Cardiac muscle cell (in vitro differentiated cells and primary cell): Measurements from ENCODE around the gene ACKR3. TPM values are rescaled to one million over a fixed set of nuclear protein-coding genes. Genes with fewer than 3 reads are reported as not detected.

ENCODE experiments used
- DNase-seq, 2 donors: peaks; one replicate each; pipeline versions ENCODE4 v3.0.0 to v3.0.0-alpha.2; 2010 to 2017; ENCODE audit warnings: low read depth in 1 of 2, low spot score in 1 of 2
- H3K27ac ChIP-seq: fragments of 200-600 bp; sonication (generic); 2 replicates; pipeline ENCODE4 v1.5.1; 2016
- H3K27me3 ChIP-seq: fragments of 200-600 bp; sonication (generic); 2 replicates; pipeline ENCODE4 v1.6.0; 2016; ENCODE audit warnings: control low read depth
- H3K36me3 ChIP-seq: fragments of 200-600 bp; sonication (generic); 2 replicates; pipeline ENCODE4 v1.5.1; 2016; ENCODE audit warnings: control low read depth
- H3K4me1 ChIP-seq: fragments of 200-600 bp; sonication (generic); 2 replicates; pipeline ENCODE4 v1.8.1; 2017; ENCODE audit warnings: low read depth, mild to moderate bottlenecking, mixed run types
- H3K4me3 ChIP-seq: fragments of 200-600 bp; sonication (generic); 2 replicates; pipeline ENCODE4 v1.5.1; 2016; ENCODE audit warnings: mild to moderate bottlenecking
- H3K9me3 ChIP-seq: fragments of 200-600 bp; sonication (generic); 2 replicates; pipeline ENCODE4 v1.5.1; 2017; ENCODE audit warnings: low read depth, mild to moderate bottlenecking, control low read depth
- CTCF ChIP-seq: IDR thresholded peaks from 2 replicates; pipeline ENCODE4 v1.5.1; 2012; ENCODE audit warnings: low read depth, mild to moderate bottlenecking, low read length
- polyA plus RNA-seq: library from polyadenylated mRNA; unstranded; fragments of >200 nt; fragmentation: Nextera tagmentation; extraction: Ambion mirVana; gene quantifications from 2 replicates; pipeline ENCODE4 v1.2.1, GENCODE V29; 2016
- total RNA-seq: library from RNA; depleted of rRNA; stranded (reverse); fragments of >200 nt; gene quantifications from 2 replicates; pipeline ENCODE4 v1.2.3, GENCODE V29; 2016

The ACKR3 gene
- total and polyA plus RNA-seq, 2 experiments from 2014 or later: 2.5 to 5.7 TPM

GRCh38 chr2:236622660-236623059, 53.0 kb downstream of the ACKR3 start:
- no peaks in the 10 kb centered on the region for H3K36me3 ChIP-seq
- no peak overlapping the region for H3K27ac ChIP-seq
- no peak for DNase-seq
- TF ChIP-seq CTCF: no peak
- peaks cover 3% of the 10 kb centered on the region for H3K27me3 ChIP-seq
- no peaks in the 10 kb centered on the region for H3K4me1 ChIP-seq
- H3K9me3 ChIP-seq: no peaks in the 10 kb centered on the region
- no peak overlapping the region for H3K4me3 ChIP-seq

GRCh38 chr2:236623816-236624215, 54.2 kb downstream of the ACKR3 start:
- no peaks in the 10 kb centered on the region for H3K4me1 ChIP-seq
- DNase-seq: no peak
- H3K27me3 ChIP-seq: peaks cover 3% of the 10 kb centered on the region
- no peak overlapping the region for H3K4me3 ChIP-seq
- H3K27ac ChIP-seq: no peak overlapping the region
- no peaks in the 10 kb centered on the region for H3K36me3 ChIP-seq
- H3K9me3 ChIP-seq: no peaks in the 10 kb centered on the region
- TF ChIP-seq CTCF: no peak

- no peak for DNase-seq
- no peak overlapping the region for H3K27ac ChIP-seq
- no peaks in the 10 kb centered on the region for H3K36me3 ChIP-seq
- no peak overlapping the region for H3K4me3 ChIP-seq
- H3K27me3 ChIP-seq: no peaks in the 10 kb centered on the region
- no peak for TF ChIP-seq CTCF
- peaks cover 4% of the 10 kb centered on the region for H3K4me1 ChIP-seq
- H3K9me3 ChIP-seq: no peaks in the 10 kb centered on the region
These were observed 55.6 kb downstream of the ACKR3 start for GRCh38 chr2:236625156-236625690.

GRCh38 chr2:236626391-236627150, 56.9 kb downstream of the ACKR3 start:
- no peak for DNase-seq
- Histone ChIP-seq H3K36me3 (no peaks in the 10 kb centered on the region), H3K4me1 (peaks cover 4% of the 10 kb centered on the region), H3K27me3 (no peaks in the 10 kb centered on the region), H3K9me3 (no peaks in the 10 kb centered on the region), H3K27ac (no peak overlapping the region), H3K4me3 (no peak overlapping the region)
- no peak for TF ChIP-seq CTCF

DNA sequence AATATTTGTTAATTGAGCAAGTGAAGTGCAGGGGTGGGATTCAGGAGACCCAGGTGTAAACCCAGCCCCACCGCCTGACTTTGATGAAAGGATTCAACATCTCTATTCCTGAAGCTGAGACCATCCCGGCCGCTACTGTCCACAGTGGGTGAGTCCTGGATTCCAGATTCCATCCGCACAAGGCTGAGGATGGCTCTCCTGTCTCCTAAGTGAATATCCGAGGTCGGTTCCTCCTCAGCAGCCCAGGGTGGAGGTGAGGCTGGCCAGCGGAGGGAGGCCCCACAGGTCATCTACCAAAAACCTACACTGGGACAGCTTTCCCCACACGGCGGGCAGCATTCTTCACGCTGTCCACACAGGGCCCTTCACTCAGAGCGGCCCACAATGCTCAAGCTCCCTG, 57.6 kb downstream of the ACKR3 start:
- Histone ChIP-seq H3K4me1 (peaks cover 4% of the 10 kb centered on the region), H3K36me3 (no peaks in the 10 kb centered on the region), H3K4me3 (no peak overlapping the region), H3K27ac (no peak overlapping the region), H3K27me3 (no peaks in the 10 kb centered on the region), H3K9me3 (no peaks in the 10 kb centered on the region)
- no peak for TF ChIP-seq CTCF
- no peak for DNase-seq
